NCI-H226 (cell line): Measurements from ENCODE around the gene CELF5.
"Not testable (repeated sequence)": the region's sequence is repeated elsewhere in the genome, so short reads cannot be mapped to it uniquely, and the experiment has no call there.

Experiments
- DNase-seq: peaks from one replicate; pipeline ENCODE4 v3.0.0-alpha.2; 2015

The CELF5 gene

DNA sequence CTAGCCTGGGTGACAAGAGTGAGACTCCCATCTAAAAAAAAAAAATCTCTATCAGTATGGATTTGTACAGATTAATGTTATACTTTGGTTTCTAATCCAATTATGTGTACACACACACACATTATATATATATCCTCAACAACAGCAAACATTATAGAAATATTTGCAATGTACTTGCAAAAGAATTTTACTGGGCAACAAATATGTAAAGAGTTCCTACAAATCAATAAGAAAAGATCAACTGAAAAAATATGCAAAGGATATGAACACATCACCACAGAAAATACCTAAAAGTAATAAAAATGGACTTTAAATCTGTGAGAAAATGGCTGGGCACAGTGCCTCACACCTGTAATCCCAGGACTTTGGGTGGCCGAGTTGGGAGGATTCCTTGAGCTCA lies 101.0 kb downstream of the CELF5 start:
- DNase-seq: no peak

- DNase-seq: no peak
Observed at GRCh38 chr19:3328743-3329142, 104.3 kb downstream of the CELF5 start.

- no peak for DNase-seq
Observed at GRCh38 chr19:3330047-3330446, 105.6 kb downstream of the CELF5 start.

GRCh38 chr19:3332232-3332631 lies 107.8 kb downstream of the CELF5 start:
- not testable (repeated sequence) for DNase-seq

GRCh38 chr19:3333020-3333583 lies 108.6 kb downstream of the CELF5 start:
- DNase-seq: no peak

DNA sequence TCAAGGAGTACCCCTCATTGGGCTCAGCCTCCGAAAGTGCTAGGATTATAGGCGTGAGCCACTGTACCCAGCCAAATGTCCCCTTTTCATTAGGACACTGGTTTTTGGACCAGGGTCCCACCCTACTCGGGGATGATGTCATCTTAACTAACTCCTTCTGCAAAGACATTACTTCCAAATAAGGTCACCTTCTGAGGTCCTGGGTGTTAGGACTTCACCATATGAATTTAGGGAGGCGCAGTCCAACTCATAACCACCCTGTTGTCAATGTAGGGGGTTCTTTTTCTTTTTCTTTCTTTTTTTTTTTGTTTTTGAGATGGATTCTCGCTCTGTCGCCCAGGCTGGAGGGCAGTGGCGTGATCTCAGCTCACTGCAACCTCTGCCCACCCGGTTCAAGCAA lies 109.2 kb downstream of the CELF5 start:
- no peak for DNase-seq

DNA sequence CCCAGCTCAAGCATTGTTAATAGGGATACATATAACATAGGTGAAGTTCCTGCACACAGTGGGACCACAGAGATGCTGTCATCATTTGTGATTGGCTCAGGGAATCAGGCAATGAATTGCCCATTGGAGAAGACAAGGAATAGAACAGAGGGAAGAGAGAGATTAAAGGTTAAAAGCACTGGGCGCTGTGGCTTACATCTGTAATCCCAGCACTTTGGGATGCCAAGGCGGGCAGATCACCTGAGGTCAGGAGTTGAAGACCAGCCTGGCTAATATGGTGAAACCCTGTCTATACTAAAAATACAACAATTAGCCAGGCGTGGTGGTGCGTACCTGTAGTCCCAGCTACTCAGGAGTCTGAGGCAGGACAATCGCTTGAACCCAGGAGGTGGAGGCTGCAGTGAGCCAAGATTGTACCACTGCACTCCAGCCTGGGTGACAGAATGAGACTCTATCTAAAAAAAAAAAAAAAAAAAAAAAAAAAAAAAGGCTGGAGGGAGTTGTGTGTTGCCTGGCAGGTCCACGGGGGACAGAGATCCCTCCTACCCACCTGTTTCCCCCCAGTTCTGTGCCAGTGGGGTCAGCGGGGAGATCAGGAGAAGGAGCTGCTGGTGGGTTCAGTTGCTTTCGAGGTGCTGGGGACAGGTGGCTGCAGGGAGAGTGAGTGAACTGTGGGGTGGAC lies 110.4 kb downstream of the CELF5 start:
- not testable (repeated sequence) for DNase-seq

- no peak for DNase-seq
Observed at GRCh38 chr19:3335431-3336350, 111.2 kb downstream of the CELF5 start.

DNA sequence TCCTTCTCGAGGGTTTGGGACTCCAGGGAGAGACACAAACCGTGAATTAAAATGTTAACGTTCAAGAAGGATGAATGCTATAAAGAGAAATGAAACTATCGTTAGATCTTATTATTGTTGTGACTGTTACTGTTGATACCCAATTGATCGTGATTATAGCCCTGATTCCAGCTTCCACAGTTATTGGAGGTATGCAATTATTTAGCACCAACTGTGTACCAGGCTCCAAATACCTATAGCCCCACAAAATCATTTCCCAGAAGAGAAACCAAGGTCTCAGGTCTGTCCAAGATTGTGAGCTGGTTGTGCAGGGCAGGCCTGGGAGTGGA lies 111.9 kb downstream of the CELF5 start:
- no peak for DNase-seq

GRCh38 chr19:3336680-3337523 lies 112.4 kb downstream of the CELF5 start:
- no peak for DNase-seq

- no peak for DNase-seq
Observed at GRCh38 chr19:3338541-3339181, 114.2 kb downstream of the CELF5 start.

GRCh38 chr19:3340340-3340739 lies 115.9 kb downstream of the CELF5 start:
- DNase-seq: no peak

DNA sequence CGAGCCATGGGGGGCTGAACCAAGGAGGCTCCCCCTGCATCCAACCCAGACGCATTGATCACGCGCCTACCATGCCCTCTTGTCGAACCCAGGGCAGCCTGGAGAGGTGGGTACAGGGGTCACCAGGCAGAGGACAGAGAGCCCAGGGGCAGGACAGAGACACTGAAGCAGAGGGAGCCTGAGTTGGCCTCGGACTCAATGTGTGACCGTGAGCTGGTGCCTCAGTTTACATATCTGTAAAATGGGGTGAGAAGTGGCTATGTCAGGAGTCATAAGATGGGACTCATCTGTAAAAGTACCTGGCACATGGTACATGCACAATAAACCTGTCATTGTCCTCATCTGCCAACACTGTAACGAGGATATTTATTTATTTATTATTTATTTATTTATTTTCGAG lies 117.8 kb downstream of the CELF5 start:
- no peak for DNase-seq

DNA sequence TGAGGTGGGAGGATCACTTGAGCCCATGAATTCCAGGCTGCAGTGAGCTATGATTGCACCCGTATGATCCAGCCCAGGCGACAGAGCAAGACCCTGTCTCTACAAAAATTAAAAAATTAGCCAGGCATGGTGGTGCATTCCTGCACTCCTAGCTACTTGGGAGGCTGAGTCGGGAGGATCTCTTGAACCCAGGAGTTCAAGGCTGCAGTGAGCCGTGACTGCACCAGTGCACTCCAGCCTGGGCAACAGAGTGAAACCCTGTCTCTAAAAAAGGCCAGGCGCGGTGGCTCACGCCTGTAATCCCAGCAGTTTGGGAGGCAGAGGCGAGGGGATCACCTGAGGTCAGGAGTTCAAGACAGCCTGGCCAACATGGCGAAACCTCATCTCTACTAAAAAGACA lies 118.5 kb downstream of the CELF5 start:
- not testable (repeated sequence) for DNase-seq

DNA sequence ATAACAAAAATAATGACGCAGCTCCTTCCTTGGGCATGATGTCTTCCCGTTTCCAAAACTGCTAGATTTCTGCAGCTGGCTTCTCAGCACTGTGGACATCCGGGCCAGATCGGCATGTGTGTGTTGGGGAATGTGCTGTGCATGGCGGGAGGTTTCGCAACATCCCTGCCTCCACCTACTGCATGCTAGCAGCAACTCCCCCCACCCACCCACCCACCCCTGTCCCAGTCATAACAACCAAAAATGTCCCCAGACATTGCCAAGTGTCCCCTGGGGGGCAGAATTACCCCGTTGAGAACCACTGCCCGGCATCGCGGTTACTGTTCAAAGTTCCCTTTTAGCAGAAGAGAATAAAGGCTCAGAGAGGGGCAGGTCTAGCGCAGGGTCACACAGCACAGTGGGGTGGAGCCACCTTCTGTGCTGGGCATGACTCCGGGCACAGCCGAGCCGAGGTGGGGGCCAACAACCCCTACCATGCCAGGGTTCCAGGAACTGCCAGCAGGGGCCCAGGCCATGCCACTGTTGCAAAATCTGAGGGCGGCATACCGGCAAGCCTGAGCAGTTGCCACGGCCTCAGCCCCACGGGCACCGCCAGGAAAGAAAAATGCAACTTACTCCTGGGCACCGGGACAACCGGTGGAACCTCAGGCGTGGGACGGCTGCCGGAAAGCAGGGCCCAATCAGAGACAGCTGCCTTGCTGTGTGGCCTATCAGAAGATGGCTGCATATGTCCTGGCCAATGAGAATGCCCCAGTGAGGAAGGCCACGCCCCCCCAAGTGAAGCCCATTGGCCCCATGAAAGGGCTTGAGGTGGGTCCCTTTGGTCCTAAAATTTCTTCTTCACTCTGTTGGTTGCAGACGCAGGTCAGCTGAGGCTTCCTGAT lies 119.4 kb downstream of the CELF5 start:
- peak; percentile 94 for DNase-seq

DNA sequence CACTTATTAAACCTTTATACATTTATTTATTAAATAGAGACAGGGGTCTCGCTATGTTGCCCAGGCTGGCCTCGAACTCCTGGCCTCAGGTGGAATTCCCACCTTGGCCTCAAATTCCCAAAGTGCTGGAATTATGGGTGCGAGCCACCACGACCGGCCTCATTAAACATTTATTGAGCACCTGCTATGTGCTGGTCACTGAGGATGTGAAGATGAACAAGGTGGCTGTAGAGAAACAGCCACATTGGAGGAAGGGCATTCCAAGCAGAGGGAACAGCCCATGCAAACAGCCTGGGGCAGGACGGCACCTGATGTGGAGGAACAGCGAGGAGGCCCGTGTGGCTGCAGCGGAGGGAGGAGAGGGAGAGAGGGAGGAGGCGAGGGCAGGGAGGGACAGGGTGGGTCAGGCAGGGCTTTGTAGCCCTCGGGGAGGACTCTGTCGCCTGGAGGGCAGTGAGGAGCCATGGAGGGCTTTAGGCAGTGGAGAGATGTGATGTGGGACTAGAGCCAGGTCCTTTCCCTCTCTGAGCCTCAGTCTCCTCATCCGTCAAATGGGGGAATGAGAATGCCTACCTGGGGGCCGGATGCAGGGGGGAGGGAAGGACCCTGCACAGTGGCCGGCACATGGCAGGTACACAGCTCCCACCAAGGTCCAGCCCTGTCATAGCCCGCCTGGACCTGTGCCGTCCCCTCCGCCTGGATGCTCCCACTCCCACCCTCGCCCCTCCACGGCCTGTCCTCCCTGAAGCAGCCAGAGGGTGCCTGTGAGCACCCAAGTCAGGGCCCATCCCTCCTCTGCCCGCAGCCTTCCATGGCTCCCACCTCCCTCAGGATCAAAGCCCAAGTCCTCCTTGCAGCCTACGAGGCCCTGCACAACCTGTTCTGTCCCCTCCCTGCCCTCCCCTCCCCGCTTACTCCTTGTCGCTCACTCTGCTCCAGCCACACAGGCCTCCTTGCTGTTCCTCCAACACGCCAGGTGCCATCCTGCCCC lies 120.4 kb downstream of the CELF5 start:
- no peak for DNase-seq

DNA sequence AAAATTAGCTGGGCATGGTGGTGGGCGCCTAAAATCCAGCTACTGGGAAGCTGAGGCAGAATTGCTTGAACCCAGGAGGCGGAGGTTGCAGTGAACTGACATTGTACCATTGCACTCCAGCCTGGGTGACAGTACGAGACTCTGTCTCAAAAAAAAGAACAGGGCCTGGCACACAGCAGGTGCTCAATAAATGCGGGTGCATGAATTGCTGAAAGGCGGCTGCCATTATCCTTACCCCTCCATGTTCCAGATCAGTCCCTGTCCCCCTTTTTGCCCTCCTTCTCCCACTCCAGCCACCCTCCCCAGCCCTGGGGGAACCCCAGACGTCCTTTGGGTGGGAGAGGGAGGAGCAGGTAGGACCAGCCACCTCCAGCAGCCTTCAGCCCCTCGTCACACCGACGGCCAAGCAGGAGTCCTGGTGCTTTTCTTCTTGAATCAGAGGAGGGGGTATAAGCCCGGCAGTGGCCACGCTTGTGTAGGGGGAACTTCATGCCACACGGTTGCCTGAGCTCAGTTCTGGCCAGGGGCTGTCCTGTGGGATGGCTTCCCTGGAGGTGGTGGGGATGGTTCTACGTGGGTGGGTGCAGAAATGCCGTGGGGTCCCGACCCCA lies 121.5 kb downstream of the CELF5 start:
- no peak for DNase-seq
